WERI-Rb-1 (cell line): ENCODE results near the gene TSPAN13.

Experiments
- DNase-seq: peaks from one replicate; pipeline ENCODE4 v3.0.0-alpha.2; 2020
- H3K27ac ChIP-seq: fragments of 250-450 bp; sonication (Bioruptor Pico); 2 replicates; pipeline ENCODE4 v1.5.1; 2020; ENCODE audit warnings: mild to moderate bottlenecking, moderate library complexity
- H3K27me3 ChIP-seq: fragments of 250-450 bp; sonication (Bioruptor Pico); 2 replicates; pipeline ENCODE4 v1.5.1; 2021; ENCODE audit warnings: mild to moderate bottlenecking, low read depth, moderate library complexity; ENCODE audit not compliant: insufficient read depth, severe bottlenecking
- H3K36me3 ChIP-seq: fragments of 250-450 bp; sonication (Bioruptor Pico); 2 replicates; pipeline ENCODE4 v1.5.1; 2020; ENCODE audit warnings: mild to moderate bottlenecking, moderate library complexity
- H3K4me3 ChIP-seq: 2 replicates; pipeline ENCODE4 v1.5.1; 2011; ENCODE audit warnings: low read depth, mild to moderate bottlenecking, control low read depth, low read length
- H3K9me3 ChIP-seq: fragments of 250-450 bp; sonication (Bioruptor Pico); 2 replicates; pipeline ENCODE4 v1.5.1; 2021; ENCODE audit warnings: mild to moderate bottlenecking, moderate library complexity; ENCODE audit not compliant: severe bottlenecking
- CTCF ChIP-seq: IDR thresholded peaks from 2 replicates; pipeline ENCODE4 v1.5.1; 2011; ENCODE audit warnings: low read depth, mild to moderate bottlenecking, control low read depth, inconsistent platforms, low read length

The TSPAN13 gene

GRCh38 chr7:16770657-16771329 lies 17.2 kb downstream of the TSPAN13 start:
- Histone ChIP-seq H3K9me3 (no peaks in the 10 kb centered on the region), H3K27me3 (no peaks in the 10 kb centered on the region), H3K36me3 (no peaks in the 10 kb centered on the region), H3K27ac (no peak overlapping the region), H3K4me3 (no peak overlapping the region)
- no peak for DNase-seq
- TF ChIP-seq CTCF, result no peak

- no peak for TF ChIP-seq CTCF
- no peak for DNase-seq
- H3K4me3 ChIP-seq, result no peak overlapping the region
- no peak overlapping the region for H3K27ac ChIP-seq
- H3K27me3 ChIP-seq, result no peaks in the 10 kb centered on the region
- no peaks in the 10 kb centered on the region for H3K36me3 ChIP-seq
- H3K9me3 ChIP-seq, result no peaks in the 10 kb centered on the region
These were observed 19.8 kb downstream of the TSPAN13 start for GRCh38 chr7:16773326-16773725.

GRCh38 chr7:16773884-16774283 lies 20.3 kb downstream of the TSPAN13 start:
- Histone ChIP-seq H3K27ac (no peak overlapping the region), H3K27me3 (no peaks in the 10 kb centered on the region), H3K4me3 (no peak overlapping the region), H3K36me3 (no peaks in the 10 kb centered on the region; the same call in 1 of the 2 replicates), H3K9me3 (no peaks in the 10 kb centered on the region)
- DNase-seq, result no peak
- TF ChIP-seq CTCF, result no peak

GRCh38 chr7:16774294-16774693 lies 20.7 kb downstream of the TSPAN13 start:
- H3K9me3 ChIP-seq, result no peaks in the 10 kb centered on the region
- DNase-seq, result no peak
- no peak overlapping the region for H3K4me3 ChIP-seq
- H3K27ac ChIP-seq, result no peak overlapping the region
- H3K27me3 ChIP-seq, result no peaks in the 10 kb centered on the region
- no peak for TF ChIP-seq CTCF
- H3K36me3 ChIP-seq, result no peaks in the 10 kb centered on the region; the same call in none of the 2 replicates

- H3K4me3 ChIP-seq, result no peak overlapping the region
- no peaks in the 10 kb centered on the region for H3K27me3 ChIP-seq
- no peaks in the 10 kb centered on the region; the same call in none of the 2 replicates for H3K36me3 ChIP-seq
- H3K27ac ChIP-seq, result no peak overlapping the region
- no peak for DNase-seq
- TF ChIP-seq CTCF, result no peak
- H3K9me3 ChIP-seq, result no peaks in the 10 kb centered on the region
These were observed 21.4 kb downstream of the TSPAN13 start for GRCh38 chr7:16774986-16775385.

GRCh38 chr7:16776053-16776452 lies 22.5 kb downstream of the TSPAN13 start:
- H3K27me3 ChIP-seq, result no peaks in the 10 kb centered on the region
- no peaks in the 10 kb centered on the region; the same call in none of the 2 replicates for H3K36me3 ChIP-seq
- H3K27ac ChIP-seq, result no peak overlapping the region
- no peak for DNase-seq
- H3K9me3 ChIP-seq, result no peaks in the 10 kb centered on the region
- no peak overlapping the region for H3K4me3 ChIP-seq
- no peak for TF ChIP-seq CTCF
